C4-2B (cell line): Measurements from ENCODE around the gene YPEL1.

Experiments used
- ZFX ChIP-seq: fragments of 450-650 bp; IDR thresholded peaks from 2 replicates; pipeline ENCODE4 v1.6.1; 2017
- TF ChIP-seq, protein P1 (sequence below): fragments of 450-650 bp; conservative IDR thresholded peaks from 2 replicates; pipeline ENCODE4 v1.5.1; 2017; ENCODE audit warnings: mild to moderate bottlenecking

DNA sequence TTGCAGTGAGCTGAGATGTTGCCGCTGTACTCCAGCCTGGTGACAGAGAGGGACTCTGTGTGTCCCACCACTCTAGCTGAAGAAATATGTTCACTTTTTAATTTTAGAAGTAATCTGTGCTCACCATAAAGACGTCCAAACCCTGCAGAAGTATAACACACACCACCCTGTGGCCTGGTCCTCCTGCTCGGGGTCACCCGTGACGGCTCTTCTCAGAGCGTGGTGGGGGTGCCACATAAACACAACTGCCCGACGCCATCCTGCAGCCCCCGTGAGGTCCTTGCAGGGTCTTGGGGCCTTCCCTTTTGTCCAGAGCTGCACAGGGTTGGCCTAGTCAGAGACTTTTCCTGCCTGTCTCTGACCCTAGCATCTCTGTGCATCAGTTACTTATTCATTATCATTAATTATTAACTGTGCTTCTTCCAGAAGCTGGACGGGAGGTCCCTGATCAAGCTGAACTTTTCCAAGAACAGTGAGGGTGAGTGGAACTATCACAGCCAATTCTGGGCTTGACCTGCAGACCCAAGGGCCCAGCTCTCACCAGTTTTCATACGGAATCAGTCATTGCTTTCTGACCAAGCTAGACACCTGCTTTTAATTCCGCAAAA is 60.9 kb downstream of the YPEL1 start:
- TF ChIP-seq, protein P1, sequence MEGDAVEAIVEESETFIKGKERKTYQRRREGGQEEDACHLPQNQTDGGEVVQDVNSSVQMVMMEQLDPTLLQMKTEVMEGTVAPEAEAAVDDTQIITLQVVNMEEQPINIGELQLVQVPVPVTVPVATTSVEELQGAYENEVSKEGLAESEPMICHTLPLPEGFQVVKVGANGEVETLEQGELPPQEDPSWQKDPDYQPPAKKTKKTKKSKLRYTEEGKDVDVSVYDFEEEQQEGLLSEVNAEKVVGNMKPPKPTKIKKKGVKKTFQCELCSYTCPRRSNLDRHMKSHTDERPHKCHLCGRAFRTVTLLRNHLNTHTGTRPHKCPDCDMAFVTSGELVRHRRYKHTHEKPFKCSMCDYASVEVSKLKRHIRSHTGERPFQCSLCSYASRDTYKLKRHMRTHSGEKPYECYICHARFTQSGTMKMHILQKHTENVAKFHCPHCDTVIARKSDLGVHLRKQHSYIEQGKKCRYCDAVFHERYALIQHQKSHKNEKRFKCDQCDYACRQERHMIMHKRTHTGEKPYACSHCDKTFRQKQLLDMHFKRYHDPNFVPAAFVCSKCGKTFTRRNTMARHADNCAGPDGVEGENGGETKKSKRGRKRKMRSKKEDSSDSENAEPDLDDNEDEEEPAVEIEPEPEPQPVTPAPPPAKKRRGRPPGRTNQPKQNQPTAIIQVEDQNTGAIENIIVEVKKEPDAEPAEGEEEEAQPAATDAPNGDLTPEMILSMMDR, result no peak
- TF ChIP-seq ZFX, result no peak
